ENCODE measurements around the gene CASTOR2.

DNA sequence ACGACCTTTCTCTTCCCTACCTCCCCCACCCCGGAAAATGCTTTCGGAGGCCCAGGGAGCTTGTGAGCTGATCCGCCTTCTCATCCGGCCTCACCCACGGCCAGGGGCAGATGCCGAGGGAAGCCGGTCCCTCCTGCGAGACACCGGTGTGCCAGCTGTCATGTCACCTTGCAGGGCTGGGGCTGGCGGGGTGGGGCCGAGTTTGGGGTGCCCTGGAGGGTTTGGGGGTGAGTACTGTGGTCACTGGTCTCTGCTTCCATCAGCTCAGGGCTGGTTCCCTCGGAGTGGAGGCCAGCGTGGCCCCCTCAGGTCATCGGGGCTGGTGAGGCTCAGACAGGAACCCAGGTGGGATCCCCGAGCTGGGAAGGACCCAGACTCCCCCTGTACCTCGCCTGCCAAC, 60.4 kb downstream of the CASTOR2 start:
- TF ChIP-seq, protein P1, sequence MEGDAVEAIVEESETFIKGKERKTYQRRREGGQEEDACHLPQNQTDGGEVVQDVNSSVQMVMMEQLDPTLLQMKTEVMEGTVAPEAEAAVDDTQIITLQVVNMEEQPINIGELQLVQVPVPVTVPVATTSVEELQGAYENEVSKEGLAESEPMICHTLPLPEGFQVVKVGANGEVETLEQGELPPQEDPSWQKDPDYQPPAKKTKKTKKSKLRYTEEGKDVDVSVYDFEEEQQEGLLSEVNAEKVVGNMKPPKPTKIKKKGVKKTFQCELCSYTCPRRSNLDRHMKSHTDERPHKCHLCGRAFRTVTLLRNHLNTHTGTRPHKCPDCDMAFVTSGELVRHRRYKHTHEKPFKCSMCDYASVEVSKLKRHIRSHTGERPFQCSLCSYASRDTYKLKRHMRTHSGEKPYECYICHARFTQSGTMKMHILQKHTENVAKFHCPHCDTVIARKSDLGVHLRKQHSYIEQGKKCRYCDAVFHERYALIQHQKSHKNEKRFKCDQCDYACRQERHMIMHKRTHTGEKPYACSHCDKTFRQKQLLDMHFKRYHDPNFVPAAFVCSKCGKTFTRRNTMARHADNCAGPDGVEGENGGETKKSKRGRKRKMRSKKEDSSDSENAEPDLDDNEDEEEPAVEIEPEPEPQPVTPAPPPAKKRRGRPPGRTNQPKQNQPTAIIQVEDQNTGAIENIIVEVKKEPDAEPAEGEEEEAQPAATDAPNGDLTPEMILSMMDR (IDR thresholded peaks at IDR 0.05) = no peak
- TF ChIP-seq POLR2A (IDR thresholded peaks at IDR 0.05) = no peak
